GM06990 (cell line): ENCODE results near the gene FCN2.

Experiments used
- DNase-seq: peaks from one replicate; pipeline ENCODE4 v3.0.0-alpha.2; 2011; ENCODE audit not compliant: insufficient read length; ENCODE audit errors: extremely low read depth
- H3K27me3 ChIP-seq: replicated peaks from 2 replicates; pipeline ENCODE4 v1.6.0; 2011; ENCODE audit warnings: low read length; ENCODE audit not compliant: control insufficient read depth, insufficient read depth
- H3K36me3 ChIP-seq: 2 replicates; pipeline ENCODE4 v1.5.1; 2011; ENCODE audit warnings: low read length; ENCODE audit not compliant: control insufficient read depth, insufficient read depth
- H3K4me3 ChIP-seq: replicated peaks from 2 replicates; pipeline ENCODE4 v1.5.1; 2011; ENCODE audit warnings: low read depth, mild to moderate bottlenecking, control low read depth, low read length
- TF ChIP-seq, protein P1 (sequence below): IDR thresholded peaks from 2 replicates; pipeline ENCODE4 v1.5.1; 2011; ENCODE audit warnings: low read length, control low read depth, mild to moderate bottlenecking, inconsistent platforms; ENCODE audit not compliant: insufficient read depth, poor library complexity, severe bottlenecking

The FCN2 gene

DNA sequence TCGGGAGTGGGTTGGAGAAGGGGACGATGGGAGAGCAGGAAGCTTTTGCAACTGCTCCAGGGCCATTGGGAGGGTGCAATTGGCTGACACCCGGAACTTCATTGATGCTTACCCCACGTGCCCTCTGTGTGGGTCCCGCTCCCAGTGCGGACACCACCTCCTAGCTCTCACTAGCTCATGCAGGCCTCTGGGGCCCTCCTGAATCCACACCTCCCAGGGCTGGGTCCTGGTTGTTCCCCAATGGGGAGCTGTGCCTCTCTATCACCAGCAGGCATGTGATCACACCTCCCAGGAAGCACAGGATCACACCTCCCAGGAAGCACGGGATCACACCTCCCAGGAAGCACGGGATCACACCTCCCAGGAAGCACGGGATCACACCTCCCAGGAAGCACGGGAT, 32.1 kb upstream of the FCN2 start:
- TF ChIP-seq, protein P1, sequence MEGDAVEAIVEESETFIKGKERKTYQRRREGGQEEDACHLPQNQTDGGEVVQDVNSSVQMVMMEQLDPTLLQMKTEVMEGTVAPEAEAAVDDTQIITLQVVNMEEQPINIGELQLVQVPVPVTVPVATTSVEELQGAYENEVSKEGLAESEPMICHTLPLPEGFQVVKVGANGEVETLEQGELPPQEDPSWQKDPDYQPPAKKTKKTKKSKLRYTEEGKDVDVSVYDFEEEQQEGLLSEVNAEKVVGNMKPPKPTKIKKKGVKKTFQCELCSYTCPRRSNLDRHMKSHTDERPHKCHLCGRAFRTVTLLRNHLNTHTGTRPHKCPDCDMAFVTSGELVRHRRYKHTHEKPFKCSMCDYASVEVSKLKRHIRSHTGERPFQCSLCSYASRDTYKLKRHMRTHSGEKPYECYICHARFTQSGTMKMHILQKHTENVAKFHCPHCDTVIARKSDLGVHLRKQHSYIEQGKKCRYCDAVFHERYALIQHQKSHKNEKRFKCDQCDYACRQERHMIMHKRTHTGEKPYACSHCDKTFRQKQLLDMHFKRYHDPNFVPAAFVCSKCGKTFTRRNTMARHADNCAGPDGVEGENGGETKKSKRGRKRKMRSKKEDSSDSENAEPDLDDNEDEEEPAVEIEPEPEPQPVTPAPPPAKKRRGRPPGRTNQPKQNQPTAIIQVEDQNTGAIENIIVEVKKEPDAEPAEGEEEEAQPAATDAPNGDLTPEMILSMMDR, result no peak
- no peaks in the 10 kb centered on the region for H3K27me3 ChIP-seq
- no peak for DNase-seq
- no peaks in the 10 kb centered on the region for H3K36me3 ChIP-seq
- H3K4me3 ChIP-seq, result no peak overlapping the region

DNA sequence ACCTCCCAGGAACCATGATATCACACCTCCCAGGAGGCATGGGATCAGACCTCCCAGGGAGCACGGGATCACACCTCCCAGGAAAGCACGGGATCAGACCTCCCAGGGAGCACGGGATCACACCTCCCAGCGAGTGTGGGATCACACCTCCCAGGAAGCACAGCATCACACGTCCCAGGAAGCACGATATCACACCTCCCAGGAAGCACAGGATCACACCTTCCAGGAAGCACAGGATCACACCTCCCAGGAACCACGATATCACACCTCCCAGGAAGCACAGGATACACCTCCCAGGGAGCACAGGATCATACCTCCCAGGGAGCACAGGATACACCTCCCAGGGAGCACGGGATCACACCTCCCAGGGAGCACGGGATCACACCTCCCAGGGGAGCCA, 30.0 kb upstream of the FCN2 start:
- no peak for DNase-seq
- H3K27me3 ChIP-seq, result no peaks in the 10 kb centered on the region
- no peak overlapping the region for H3K4me3 ChIP-seq
- TF ChIP-seq, protein P1, result no peak
- no peaks in the 10 kb centered on the region for H3K36me3 ChIP-seq

DNA sequence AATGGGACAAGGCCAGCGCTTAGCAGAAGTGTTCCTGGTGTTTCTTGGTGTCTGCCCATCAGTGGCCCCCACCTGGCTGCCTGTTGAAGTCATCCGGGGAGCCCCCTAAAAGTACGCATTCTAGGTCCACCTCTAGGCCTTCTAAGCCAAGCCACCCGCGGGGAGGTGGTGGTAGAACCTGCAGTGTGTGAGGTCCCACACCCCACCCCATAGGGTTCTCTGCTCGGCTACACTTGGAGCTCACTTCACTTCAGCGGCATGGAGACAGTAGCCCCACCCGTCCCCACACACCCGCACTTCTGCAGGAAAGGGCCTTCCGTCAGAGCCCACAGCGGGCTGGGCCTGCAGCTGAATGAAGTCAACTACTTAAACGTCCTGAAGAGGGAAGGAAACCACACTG, 29.6 kb upstream of the FCN2 start:
- DNase-seq, result no peak
- Histone ChIP-seq H3K27me3 (no peaks in the 10 kb centered on the region), H3K4me3 (no peak overlapping the region), H3K36me3 (no peaks in the 10 kb centered on the region)
- TF ChIP-seq, protein P1, result no peak

DNA sequence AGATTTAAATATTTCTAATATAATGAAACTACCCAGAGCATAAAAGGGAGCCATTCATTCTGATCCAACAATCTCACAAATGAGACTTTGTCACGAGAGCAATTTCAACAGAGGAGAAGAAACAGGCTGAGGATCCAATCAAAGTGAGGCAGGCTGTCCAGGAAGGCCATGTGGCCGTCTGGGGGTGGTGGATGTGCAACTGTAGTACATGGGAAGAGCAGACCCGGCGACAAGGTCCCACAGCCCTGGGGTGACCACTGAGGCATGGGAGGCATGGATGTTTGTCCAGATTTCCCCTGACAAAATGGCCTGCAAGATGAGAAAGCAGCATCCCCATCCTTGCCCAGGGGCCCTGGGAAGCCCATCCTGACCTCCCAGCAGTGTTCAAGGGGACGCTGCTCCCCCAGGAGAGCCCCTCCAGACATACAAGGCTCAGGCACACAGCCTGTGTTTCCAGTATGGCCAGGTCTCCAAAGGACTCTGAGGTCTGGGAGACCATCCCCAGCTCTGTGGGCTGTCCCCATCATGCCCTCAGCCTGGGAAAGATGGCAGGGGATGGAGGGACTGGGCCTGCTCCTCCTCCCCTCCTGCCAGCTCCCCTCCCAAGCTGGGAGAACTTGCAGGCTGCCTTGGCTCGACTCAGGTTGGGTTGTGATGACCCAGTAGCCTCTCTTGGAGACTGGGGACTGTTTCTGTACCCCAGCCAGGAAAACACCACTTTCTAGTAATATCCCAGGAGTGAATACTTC, 27.5 kb upstream of the FCN2 start:
- H3K36me3 ChIP-seq, result no peaks in the 10 kb centered on the region
- H3K4me3 ChIP-seq, result no peak overlapping the region
- no peaks in the 10 kb centered on the region for H3K27me3 ChIP-seq
- DNase-seq, result no peak
- TF ChIP-seq, protein P1, result no peak

DNA sequence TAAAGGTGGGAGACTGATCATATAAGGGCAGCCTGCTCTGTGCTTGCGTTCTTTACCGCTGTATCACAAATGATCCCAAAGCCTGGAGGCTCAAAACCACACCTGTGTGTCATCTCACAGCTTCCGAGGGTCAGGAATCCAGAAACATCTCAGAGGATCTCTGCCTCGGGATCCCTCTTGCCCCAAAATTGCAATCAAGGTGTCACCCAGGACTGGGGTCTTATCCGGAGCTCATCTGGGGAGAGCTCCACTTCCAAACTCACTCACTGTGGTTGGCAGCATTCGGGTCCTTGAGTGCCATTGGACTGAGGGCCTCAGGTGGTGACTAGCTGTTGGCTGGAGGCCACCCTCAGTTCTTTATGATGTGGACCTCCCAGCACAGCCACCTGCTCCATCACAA, 26.7 kb upstream of the FCN2 start:
- Histone ChIP-seq H3K36me3 (no peaks in the 10 kb centered on the region), H3K27me3 (no peaks in the 10 kb centered on the region), H3K4me3 (no peak overlapping the region)
- no peak for DNase-seq
- TF ChIP-seq, protein P1, result no peak
